Spleen (tissue), 11 donors: ENCODE measurements around the gene AHRR. TPM values are rescaled to one million over a fixed set of nuclear protein-coding genes. Genes with fewer than 3 reads are reported as not detected.

Source experiments
- DNase-seq: peaks from one replicate; pipeline ENCODE4 v3.0.0-alpha.2; 2020
- H3K27ac ChIP-seq, 8 donors: fragments of 200-600 bp; sonication (generic) in 7 of 8; 1 replicate in 4 of 8; 2 replicates in 4 of 8; pipeline versions ENCODE4 v1.5.0 to v1.8.0; 2016 to 2021; ENCODE audit warnings: inconsistent platforms in 4 of 8, mild to moderate bottlenecking in 4 of 8, moderate library complexity in 1 of 8
- H3K27me3 ChIP-seq, 7 donors: fragments of 200-600 bp; sonication (generic) in 6 of 7; replicated peaks in 1 of 7; 1 replicate in 4 of 7; 2 replicates in 3 of 7; pipeline versions ENCODE4 v1.5.0 to v1.8.0; 2016 to 2021; ENCODE audit warnings: inconsistent platforms in 3 of 7, mild to moderate bottlenecking in 1 of 7
- H3K36me3 ChIP-seq, 6 donors: fragments of 200-600 bp; sonication (generic) in 5 of 6; 1 replicate in 4 of 6; 2 replicates in 2 of 6; pipeline versions ENCODE4 v1.5.0 to v1.8.0; 2016 to 2021; ENCODE audit warnings: inconsistent platforms in 2 of 6
- H3K4me1 ChIP-seq, 6 donors: fragments of 200-600 bp; sonication (generic) in 5 of 6; 1 replicate in 3 of 6; 2 replicates in 3 of 6; pipeline versions ENCODE4 v1.5.0 to v1.8.0; 2016 to 2021; ENCODE audit warnings: inconsistent platforms in 3 of 6
- H3K4me3 ChIP-seq, 8 donors: fragments of 200-600 bp; sonication (generic) in 7 of 8; 1 replicate in 4 of 8; 2 replicates in 4 of 8; pipeline versions ENCODE4 v1.5.0 to v1.8.0; 2016 to 2021; ENCODE audit warnings: inconsistent platforms in 4 of 8, mild to moderate bottlenecking in 4 of 8, moderate library complexity in 2 of 8
- H3K9me3 ChIP-seq, 8 donors: fragments of 200-600 bp; sonication (generic) in 7 of 8; 1 replicate in 4 of 8; 2 replicates in 4 of 8; pipeline versions ENCODE4 v1.5.0 to v1.8.0; 2016 to 2021; ENCODE audit warnings: inconsistent platforms in 4 of 8
- CTCF ChIP-seq, 11 experiments: fragments of 200-600 bp in 7 of 11; fragments of 450-650 bp in 4 of 11; sonication (generic) in 4 of 11; IDR thresholded peaks in 8 of 11; conservative IDR thresholded peaks in 3 of 11; 1 replicate in 7 of 11; 2 replicates in 4 of 11; pipeline versions ENCODE4 v1.4.0 to v1.8.0; 2016 to 2021; ENCODE audit warnings: antibody characterized with exemption in 11 of 11, inconsistent platforms in 4 of 11, mild to moderate bottlenecking in 1 of 11
- POLR2A ChIP-seq, 3 donors: fragments of 450-650 bp; IDR thresholded peaks; one replicate each; pipeline ENCODE4 v1.5.1; 2017; ENCODE audit warnings: antibody characterized with exemption in 3 of 3, mild to moderate bottlenecking in 1 of 3
- POLR2AphosphoS5 ChIP-seq, 3 donors: sonication (generic); formaldehyde crosslinking; IDR thresholded peaks; one replicate each; pipeline ENCODE4 v1.5.1; 2017; ENCODE audit warnings: antibody characterized with exemption in 3 of 3
- WGBS, 5 donors: extraction: QIAGEN DNeasy Blood & Tissue Kit in 3 of 5; methylation state at CpG; one replicate each; pipeline versions ENCODE4 v1.1.5 to v1.1.7; 2013 to 2018; 5-methylcytosine and 5-hydroxymethylcytosine counted together
- intact Hi-C: fragments of 100-400 bp; cut with DNase I; formaldehyde crosslinking; loops from one replicate; pipeline ENCODE4 v1.15.0; 2023; ENCODE audit warnings: low total_unique reads
- polyA plus RNA-seq, 3 donors: library from polyadenylated mRNA; stranded (reverse); fragments of 200-250 nt; gene quantifications; one replicate each; pipeline ENCODE4 v1.2.1, GENCODE V29; 2013
- total RNA-seq, 7 donors: library from RNA; depleted of rRNA in 3 of 7; stranded (reverse); fragments of >200 nt in 3 of 7; fragmentation: NEBNext Ultra II Directional in 4 of 7; extraction: Animal tissue kit (Norgen Biotek cat#: 25700) in 4 of 7; gene quantifications; one replicate each; pipeline versions ENCODE4 v1.1.0 to v1.2.1, GENCODE V29; 2016 to 2021
- donor health status: healthy with polysubstance abuse.
- donor health status: DM: no; HTN: no; CAD: no; lungs with moderate emphysema.
- donor health status: DM: no; HTN: no; CAD: no.
- donor health status: Bipolar disorder and iron deficiency.
- donor health status: healthy.
- donor health status: DM: no; HTN: no; CAD: no.
- donor health status: DM: yes; HTN: yes; CAD: no.

Gene AHRR
- total and polyA plus RNA-seq, 10 donors = 0.96 to 28.5 (median 13.2) TPM

GRCh38 chr5:442335-443238 lies 121.1 kb downstream of the AHRR start, which contains the start of gene EXOC3:
EXOC3 (plus strand) TSS chr5:443176; CDS start chr5:446206, 3,030 bp downstream.
- Histone ChIP-seq H3K27me3 (peaks cover 0 to under 1% (median 0%) of the 10 kb centered on the region in 7 donors), H3K9me3 (no peaks in the 10 kb centered on the region), H3K4me1 (peaks cover 14 to 71% (median 38%) of the 10 kb centered on the region in 6 donors), H3K27ac (peak within 1 kb of the TSS; percentile 69 to 92 (median 88)), H3K4me3 (peak within 1 kb of the TSS; percentile 83 to 97 (median 88)), H3K36me3 (peaks cover 0 to 20% (median 8%) of the 10 kb centered on the region in 6 donors)
- WGBS, 5 donors = 6 to 9% (median 7%) methylated on average over 42 to 73 of the region's 73 CpGs
- DNase-seq = peak; percentile 93
- TF ChIP-seq POLR2A (IDR thresholded peaks at IDR 0.05) (no peak), POLR2AphosphoS5 (IDR thresholded peaks at IDR 0.05) (peak; percentile 88 to 93 (median 90))
- intact Hi-C loops = no loop called here

GRCh38 chr5:443239-444151 lies 122.0 kb downstream of the AHRR start:
- peaks cover 14 to 80% (median 42%) of the 10 kb centered on the region in 6 donors for H3K4me1 ChIP-seq
- peak overlapping the region; percentile 83 to 97 (median 88) for H3K4me3 ChIP-seq
- H3K27ac ChIP-seq = peak overlapping the region; percentile 69 to 92 (median 88)
- H3K36me3 ChIP-seq = peaks cover 0 to 29% (median 17%) of the 10 kb centered on the region in 6 donors
- 17 to 32% (median 19%) methylated on average over 35 to 62 of the region's 62 CpGs for WGBS, 5 donors
- DNase-seq = peak; percentile 90
- H3K27me3 ChIP-seq = no peaks in the 10 kb centered on the region
- TF ChIP-seq POLR2AphosphoS5 (IDR thresholded peaks at IDR 0.05) (no peak), CTCF (IDR thresholded peaks at IDR 0.05 in 8 of 11, conservative IDR thresholded peaks at IDR 0.05 in 3 of 11) (no peak), POLR2A (IDR thresholded peaks at IDR 0.05) (no peak)
- no peaks in the 10 kb centered on the region for H3K9me3 ChIP-seq
- intact Hi-C loops = no loop called here

- peak overlapping the region in 7 of 8 donors; percentile 84 to 97 (median 90) for H3K4me3 ChIP-seq
- H3K4me1 ChIP-seq = peaks cover 14 to 87% (median 44%) of the 10 kb centered on the region in 6 donors
- peak overlapping the region in 2 of 8 donors; percentile 91 to 92 for H3K27ac ChIP-seq
- no peaks in the 10 kb centered on the region for H3K9me3 ChIP-seq
- 79 to 92% (median 85%) methylated on average over 8 of the region's 8 CpGs for WGBS, 5 donors
- TF ChIP-seq CTCF (IDR thresholded peaks at IDR 0.05 in 8 of 11, conservative IDR thresholded peaks at IDR 0.05 in 3 of 11) = no peak
- no peak for TF ChIP-seq POLR2A (IDR thresholded peaks at IDR 0.05)
- intact Hi-C loops = no loop called here
- DNase-seq = peak; percentile 57
- H3K36me3 ChIP-seq = peaks cover 0 to 37% (median 24%) of the 10 kb centered on the region in 6 donors
- H3K27me3 ChIP-seq = no peaks in the 10 kb centered on the region
These were observed 122.7 kb downstream of the AHRR start for GRCh38 chr5:444226-444625.

- Histone ChIP-seq H3K27ac (no peak overlapping the region), H3K4me3 (no peak overlapping the region), H3K4me1 (peaks cover 14 to 81% (median 39%) of the 10 kb centered on the region in 6 donors), H3K27me3 (no peaks in the 10 kb centered on the region), H3K9me3 (peaks cover 0 to 2% (median 0%) of the 10 kb centered on the region in 8 donors), H3K36me3 (peaks cover 0 to 50% (median 37%) of the 10 kb centered on the region in 6 donors)
- TF ChIP-seq POLR2AphosphoS5 (IDR thresholded peaks at IDR 0.05) (no peak), POLR2A (IDR thresholded peaks at IDR 0.05) (no peak), CTCF (IDR thresholded peaks at IDR 0.05 in 8 of 11, conservative IDR thresholded peaks at IDR 0.05 in 3 of 11) (no peak)
- intact Hi-C loops = no loop called here
- DNase-seq = peak; percentile 44
- 88 to 94% (median 91%) methylated on average over 7 to 10 of the region's 10 CpGs for WGBS, 5 donors
These were observed 124.1 kb downstream of the AHRR start for GRCh38 chr5:445591-445990.
